ENCODE measurements around the gene CPAMD8. TPM values are rescaled to one million over a fixed set of nuclear protein-coding genes. Genes with fewer than 3 reads are reported as not detected.

Gene CPAMD8
- total RNA-seq, 6 experiments from 2014 or later: 0.90 to 1.8 (median 1.2) TPM

GRCh38 chr19:16915734-16916133, 110.9 kb downstream of the CPAMD8 start:
- no peaks in the 10 kb centered on the region for H3K27me3 ChIP-seq
- TF ChIP-seq CTCF (IDR thresholded peaks at IDR 0.05): no peak
- H3K4me1 ChIP-seq: no peaks in the 10 kb centered on the region
- H3K27ac ChIP-seq: no peak overlapping the region
- H3K36me3 ChIP-seq: no peaks in the 10 kb centered on the region
- no peak for DNase-seq
- H3K9me3 ChIP-seq: no peaks in the 10 kb centered on the region
- no peak for ATAC-seq
- H3K4me3 ChIP-seq: no peak overlapping the region
- intact Hi-C loops (cut with DNase I): no loop called here
- WGBS (ENCODE audit: insufficient coverage, low coverage, low lambda C conversion rate, missing lambda C conversion rate): 50% methylated on average over 2 of the region's 3 CpGs

- Histone ChIP-seq H3K9me3 (no peaks in the 10 kb centered on the region), H3K27me3 (no peaks in the 10 kb centered on the region), H3K4me3 (no peak overlapping the region), H3K36me3 (no peaks in the 10 kb centered on the region), H3K4me1 (no peaks in the 10 kb centered on the region), H3K27ac (no peak overlapping the region)
- DNase-seq (peak in 1 of 3 donors; percentile 19), ATAC-seq (no peak)
- TF ChIP-seq POLR2A (IDR thresholded peaks at IDR 0.05): no peak
- no peak for TF ChIP-seq CTCF (IDR thresholded peaks at IDR 0.05)
- intact Hi-C loops (cut with DNase I): no loop called here
- WGBS (ENCODE audit: insufficient coverage, low coverage, low lambda C conversion rate, missing lambda C conversion rate): no CpG with 5 or more reads among the region's 3 CpGs
These were observed 111.5 kb downstream of the CPAMD8 start for GRCh38 chr19:16915135-16915534.

- DNase-seq: peak in 1 of 3 donors; percentile 26
- intact Hi-C loops (cut with DNase I): no loop called here
- WGBS (ENCODE audit: insufficient coverage, low coverage, low lambda C conversion rate, missing lambda C conversion rate): no CpG with 5 or more reads among the region's 11 CpGs
These were observed 112.2 kb downstream of the CPAMD8 start for GRCh38 chr19:16914421-16914820.

DNA sequence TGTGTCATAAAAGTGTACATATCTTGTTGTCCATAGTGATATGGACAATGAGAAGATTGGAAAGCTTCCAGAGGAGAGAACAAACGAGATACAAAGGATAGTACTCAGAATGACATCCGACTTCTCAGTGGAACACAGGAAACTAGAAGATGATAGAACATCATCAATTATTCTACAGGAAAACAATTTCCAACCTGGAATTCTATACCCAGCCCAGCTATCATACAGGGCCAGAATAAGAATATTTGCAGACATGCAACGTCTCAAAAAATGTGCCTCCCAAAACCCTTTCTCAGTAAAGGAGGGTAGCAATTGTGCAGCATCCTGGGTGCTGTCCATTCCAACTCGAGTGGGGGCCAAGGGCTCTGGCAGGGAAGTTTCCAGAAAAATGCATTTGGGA, 113.8 kb downstream of the CPAMD8 start:
- Histone ChIP-seq H3K9me3 (no peaks in the 10 kb centered on the region), H3K36me3 (no peaks in the 10 kb centered on the region), H3K27me3 (no peaks in the 10 kb centered on the region), H3K4me3 (no peak overlapping the region), H3K4me1 (no peaks in the 10 kb centered on the region), H3K27ac (no peak overlapping the region)
- WGBS (ENCODE audit: insufficient coverage, low coverage, low lambda C conversion rate, missing lambda C conversion rate): 38% methylated on average over 3 of the region's 4 CpGs
- no peak for DNase-seq
- TF ChIP-seq POLR2A (IDR thresholded peaks at IDR 0.05) (no peak), CTCF (IDR thresholded peaks at IDR 0.05) (no peak)
- ATAC-seq: no peak
- intact Hi-C loops (cut with DNase I): no loop called here

More at GRCh38 chr19:16914421-16914820, 112.2 kb downstream of the CPAMD8 start:
- no peaks in the 10 kb centered on the region for H3K27me3 ChIP-seq
- TF ChIP-seq CTCF (IDR thresholded peaks at IDR 0.05) (no peak), POLR2A (IDR thresholded peaks at IDR 0.05) (no peak)
- no peak for ATAC-seq
- H3K4me1 ChIP-seq: no peaks in the 10 kb centered on the region
- H3K27ac ChIP-seq: no peak overlapping the region
- H3K36me3 ChIP-seq: no peaks in the 10 kb centered on the region
- no peaks in the 10 kb centered on the region for H3K9me3 ChIP-seq
- H3K4me3 ChIP-seq: no peak overlapping the region

DNA sequence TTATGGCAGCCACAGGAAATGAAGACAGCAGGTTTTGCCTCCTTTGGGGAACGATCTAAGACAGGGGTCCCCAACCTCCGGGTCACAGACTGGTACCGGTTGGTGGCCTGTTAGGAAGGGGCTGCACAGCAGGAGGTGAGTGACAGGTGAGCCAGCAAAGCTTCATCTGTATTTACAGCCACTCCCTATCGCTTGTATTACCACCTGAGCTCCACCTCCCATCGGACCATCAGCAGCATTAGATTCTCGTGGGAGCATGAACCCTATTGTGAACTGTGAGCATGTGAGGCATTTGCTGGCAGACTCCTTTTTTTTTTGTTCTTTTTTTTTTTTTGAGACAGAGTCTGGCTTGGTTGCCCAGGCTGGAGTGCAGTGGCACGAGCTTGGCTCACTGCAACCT, 115.6 kb downstream of the CPAMD8 start:
- WGBS (ENCODE audit: insufficient coverage, low coverage, low lambda C conversion rate, missing lambda C conversion rate): 62% methylated on average over 4 of the region's 7 CpGs
- ATAC-seq: no peak
- no peak for TF ChIP-seq CTCF (IDR thresholded peaks at IDR 0.05)
- no peak for TF ChIP-seq POLR2A (IDR thresholded peaks at IDR 0.05)
- no peak overlapping the region for H3K27ac ChIP-seq
- intact Hi-C loops (cut with DNase I): no loop called here
- no peaks in the 10 kb centered on the region for H3K4me1 ChIP-seq
- no peaks in the 10 kb centered on the region for H3K9me3 ChIP-seq
- H3K27me3 ChIP-seq: no peaks in the 10 kb centered on the region
- no peaks in the 10 kb centered on the region for H3K36me3 ChIP-seq
- no peak overlapping the region for H3K4me3 ChIP-seq
- peak in 1 of 3 donors; percentile 14 for DNase-seq

All from right lobe of liver (tissue), 6 donors.